Measurements from ENCODE around the gene UIMC1. TPM values are rescaled to one million over a fixed set of nuclear protein-coding genes. Genes with fewer than 3 reads are reported as not detected.

The UIMC1 gene
- total RNA-seq, 4 donors from 2014 or later, result 30.0 to 34.3 (median 32.4) TPM

- WGBS, 2 donors, result 83 to 86% methylated on average over 19 to 27 of the region's 27 CpGs
- H3K9me3 ChIP-seq, result no peaks in the 10 kb centered on the region
- H3K36me3 ChIP-seq, result no peaks in the 10 kb centered on the region
- no peak overlapping the region for H3K4me3 ChIP-seq (replicated peaks in 1 of 3)
- H3K4me1 ChIP-seq, result no peaks in the 10 kb centered on the region
- intact Hi-C loops (cut with DNase I), result no loop called here
- DNase-seq, result no peak
- TF ChIP-seq POLR2A (IDR thresholded peaks at IDR 0.05) (no peak), CTCF (IDR thresholded peaks at IDR 0.05) (no peak)
- no peaks in the 10 kb centered on the region for H3K27me3 ChIP-seq
- H3K27ac ChIP-seq, result no peak overlapping the region
These were observed 118.3 kb downstream of the UIMC1 start for GRCh38 chr5:176888016-176888864.

GRCh38 chr5:176887252-176887849 is 119.2 kb downstream of the UIMC1 start:
- no peak for DNase-seq
- H3K4me3 ChIP-seq (replicated peaks in 1 of 3), result no peak overlapping the region
- H3K27me3 ChIP-seq, result no peaks in the 10 kb centered on the region
- WGBS, 2 donors, result 84 to 95% methylated on average over 12 to 14 of the region's 28 CpGs
- H3K27ac ChIP-seq, result no peak overlapping the region
- TF ChIP-seq POLR2A (IDR thresholded peaks at IDR 0.05) (no peak), CTCF (IDR thresholded peaks at IDR 0.05) (no peak)
- H3K36me3 ChIP-seq, result no peaks in the 10 kb centered on the region
- no peaks in the 10 kb centered on the region for H3K9me3 ChIP-seq
- H3K4me1 ChIP-seq, result no peaks in the 10 kb centered on the region
- intact Hi-C loops (cut with DNase I), result no loop called here

GRCh38 chr5:176886336-176887251 is 120.0 kb downstream of the UIMC1 start:
- no peak overlapping the region for H3K4me3 ChIP-seq (replicated peaks in 1 of 3)
- no peaks in the 10 kb centered on the region for H3K27me3 ChIP-seq
- intact Hi-C loops (cut with DNase I), result no loop called here
- no peaks in the 10 kb centered on the region for H3K9me3 ChIP-seq
- H3K36me3 ChIP-seq, result no peaks in the 10 kb centered on the region
- TF ChIP-seq POLR2A (IDR thresholded peaks at IDR 0.05) (no peak), CTCF (IDR thresholded peaks at IDR 0.05) (no peak)
- no peaks in the 10 kb centered on the region for H3K4me1 ChIP-seq
- WGBS, 2 donors, result 83 to 85% methylated on average over 5 to 12 of the region's 13 CpGs
- DNase-seq, result no peak
- H3K27ac ChIP-seq, result no peak overlapping the region

- no peaks in the 10 kb centered on the region for H3K27me3 ChIP-seq
- no peak overlapping the region for H3K27ac ChIP-seq
- no peak for TF ChIP-seq CTCF (IDR thresholded peaks at IDR 0.05)
- no peak for TF ChIP-seq POLR2A (IDR thresholded peaks at IDR 0.05)
- H3K4me3 ChIP-seq (replicated peaks in 1 of 3), result no peak overlapping the region
- 30 to 54% methylated on average over 4 of the region's 4 CpGs for WGBS, 2 donors
- DNase-seq, result no peak
- H3K36me3 ChIP-seq, result no peaks in the 10 kb centered on the region
- no peaks in the 10 kb centered on the region for H3K4me1 ChIP-seq
- H3K9me3 ChIP-seq, result no peaks in the 10 kb centered on the region
- intact Hi-C loops (cut with DNase I), result no loop called here
These were observed 122.0 kb downstream of the UIMC1 start for GRCh38 chr5:176884571-176884890.

Data from thyroid gland (tissue), 4 donors.